ENCODE data around the gene CHAD.

Gene CHAD

DNA sequence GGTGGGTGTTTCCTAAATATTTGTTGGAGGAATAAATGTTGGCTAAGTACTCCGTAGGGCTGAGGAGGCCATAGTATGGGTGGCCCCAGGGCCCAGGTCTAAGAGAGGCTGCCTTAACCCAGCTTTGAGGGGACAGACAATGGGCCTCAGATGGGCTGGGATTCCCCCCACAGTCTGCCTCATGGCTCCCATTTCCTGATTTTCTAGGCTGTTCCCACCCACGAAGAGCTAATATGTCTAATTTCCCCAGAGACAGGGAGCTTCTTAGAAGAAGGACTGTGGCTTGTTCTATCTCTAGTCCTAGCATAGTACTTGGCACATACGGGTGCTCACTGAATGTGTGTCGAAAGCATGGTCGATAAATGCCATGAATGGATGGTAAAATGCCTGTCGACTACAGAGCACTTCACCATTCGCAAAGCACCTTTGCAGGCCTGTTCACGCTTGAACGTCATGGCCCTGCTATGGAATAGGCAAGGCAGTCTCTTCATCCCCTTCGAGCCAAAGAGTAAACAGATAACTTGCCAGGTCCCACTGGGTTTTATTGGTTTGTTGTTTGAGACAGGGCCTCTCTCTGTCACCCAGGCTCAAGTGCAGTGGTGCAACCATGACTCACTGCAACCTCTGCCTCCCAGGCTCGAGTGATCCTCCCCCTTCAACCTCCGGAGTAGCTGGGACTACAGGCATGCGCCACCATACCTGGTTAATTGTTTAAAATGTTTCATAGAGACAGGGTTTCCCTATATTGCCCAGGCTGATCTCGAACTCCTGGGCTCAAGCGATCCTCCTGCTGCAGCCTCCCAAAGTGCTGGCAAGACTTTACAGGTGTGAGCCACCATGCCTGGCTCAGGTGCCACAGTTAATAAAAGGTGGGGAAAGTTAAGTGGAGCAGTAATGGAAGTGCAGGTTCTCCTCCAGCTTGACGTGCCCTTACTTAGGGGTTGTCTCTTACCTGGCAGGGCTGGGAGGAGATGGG lies 9.7 kb downstream of the CHAD start:
- Histone ChIP-seq H3K9ac (ENCODE audit: low read length) (no peak overlapping the region), H4K20me1 (ENCODE audit: low read depth, low read length) (no peaks in the 10 kb centered on the region), H3K27ac (ENCODE audit: low read depth, low read length) (no peak overlapping the region), H3K4me3 (ENCODE audit: insufficient read depth, low read length, poor library complexity, severe bottlenecking) (no peak overlapping the region), H3K27me3 (ENCODE audit: low read length) (no peaks in the 10 kb centered on the region), H3K4me2 (ENCODE audit: low read depth, low read length, poor library complexity, severe bottlenecking) (no peak overlapping the region), H3K36me3 (ENCODE audit: low read length) (no peaks in the 10 kb centered on the region), H2AFZ (ENCODE audit: low read depth, low read length, severe bottlenecking) (no peak overlapping the region), H3K9me3 (ENCODE audit: insufficient read depth, low read length) (no peaks in the 10 kb centered on the region), H3K79me2 (ENCODE audit: insufficient read depth, low read length) (no peaks in the 10 kb centered on the region), H3K9me2 (replicated peaks; ENCODE audit: insufficient read depth, low read length) (no peaks in the 10 kb centered on the region), H3F3A (ENCODE audit: insufficient read depth) (no peaks in the 10 kb centered on the region)
- TF ChIP-seq EZH2phosphoT487 (conservative IDR thresholded peaks at IDR 0.05; ENCODE audit: low read length), result no peak
- TF ChIP-seq, protein P1, sequence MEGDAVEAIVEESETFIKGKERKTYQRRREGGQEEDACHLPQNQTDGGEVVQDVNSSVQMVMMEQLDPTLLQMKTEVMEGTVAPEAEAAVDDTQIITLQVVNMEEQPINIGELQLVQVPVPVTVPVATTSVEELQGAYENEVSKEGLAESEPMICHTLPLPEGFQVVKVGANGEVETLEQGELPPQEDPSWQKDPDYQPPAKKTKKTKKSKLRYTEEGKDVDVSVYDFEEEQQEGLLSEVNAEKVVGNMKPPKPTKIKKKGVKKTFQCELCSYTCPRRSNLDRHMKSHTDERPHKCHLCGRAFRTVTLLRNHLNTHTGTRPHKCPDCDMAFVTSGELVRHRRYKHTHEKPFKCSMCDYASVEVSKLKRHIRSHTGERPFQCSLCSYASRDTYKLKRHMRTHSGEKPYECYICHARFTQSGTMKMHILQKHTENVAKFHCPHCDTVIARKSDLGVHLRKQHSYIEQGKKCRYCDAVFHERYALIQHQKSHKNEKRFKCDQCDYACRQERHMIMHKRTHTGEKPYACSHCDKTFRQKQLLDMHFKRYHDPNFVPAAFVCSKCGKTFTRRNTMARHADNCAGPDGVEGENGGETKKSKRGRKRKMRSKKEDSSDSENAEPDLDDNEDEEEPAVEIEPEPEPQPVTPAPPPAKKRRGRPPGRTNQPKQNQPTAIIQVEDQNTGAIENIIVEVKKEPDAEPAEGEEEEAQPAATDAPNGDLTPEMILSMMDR (IDR thresholded peaks at IDR 0.05; ENCODE audit: insufficient read depth, low read length, poor library complexity, severe bottlenecking), result no peak

DNA sequence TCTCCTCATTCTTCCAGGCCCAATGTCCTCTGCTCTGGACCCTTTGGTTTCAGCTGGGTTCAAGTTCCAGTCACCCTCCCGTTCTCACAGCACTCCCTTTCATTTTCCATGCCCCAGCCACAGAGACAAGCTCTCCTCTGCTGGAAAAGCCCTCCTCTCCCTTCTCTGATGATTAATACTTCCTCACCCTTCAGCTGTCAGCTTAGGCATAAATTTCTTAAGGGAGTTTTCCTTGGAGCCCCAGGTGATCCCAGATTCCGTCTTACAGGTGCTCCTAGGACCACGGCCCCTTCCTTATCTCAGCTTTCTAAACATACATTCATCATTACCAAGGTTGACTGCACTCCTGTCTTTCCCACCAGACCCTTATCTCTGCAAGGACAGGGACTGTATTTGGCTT lies 10.4 kb downstream of the CHAD start:
- Histone ChIP-seq H3K4me3 (ENCODE audit: insufficient read depth, low read length, poor library complexity, severe bottlenecking) (no peak overlapping the region), H3K9ac (ENCODE audit: low read length) (no peak overlapping the region), H2AFZ (ENCODE audit: low read depth, low read length, severe bottlenecking) (no peak overlapping the region), H3K9me2 (replicated peaks; ENCODE audit: insufficient read depth, low read length) (no peaks in the 10 kb centered on the region), H4K20me1 (ENCODE audit: low read depth, low read length) (no peaks in the 10 kb centered on the region), H3K9me3 (ENCODE audit: insufficient read depth, low read length) (no peaks in the 10 kb centered on the region), H3K36me3 (ENCODE audit: low read length) (no peaks in the 10 kb centered on the region), H3K27ac (ENCODE audit: low read depth, low read length) (no peak overlapping the region), H3K4me2 (ENCODE audit: low read depth, low read length, poor library complexity, severe bottlenecking) (no peak overlapping the region), H3F3A (ENCODE audit: insufficient read depth) (no peaks in the 10 kb centered on the region), H3K27me3 (ENCODE audit: low read length) (no peaks in the 10 kb centered on the region), H3K79me2 (ENCODE audit: insufficient read depth, low read length) (no peaks in the 10 kb centered on the region)
- TF ChIP-seq EZH2phosphoT487 (conservative IDR thresholded peaks at IDR 0.05; ENCODE audit: low read length), result no peak
- TF ChIP-seq, protein P1 (IDR thresholded peaks at IDR 0.05; ENCODE audit: insufficient read depth, low read length, poor library complexity, severe bottlenecking), result no peak

GRCh38 chr17:50457621-50458020 lies 11.1 kb downstream of the CHAD start:
- H3K4me2 ChIP-seq (ENCODE audit: low read depth, low read length, poor library complexity, severe bottlenecking), result no peak overlapping the region

More at GRCh38 chr17:50457621-50458020, 11.1 kb downstream of the CHAD start:
- no peak overlapping the region for H3K27ac ChIP-seq (ENCODE audit: low read depth, low read length)
- no peak overlapping the region for H2AFZ ChIP-seq (ENCODE audit: low read depth, low read length, severe bottlenecking)
- no peaks in the 10 kb centered on the region for H3K79me2 ChIP-seq (ENCODE audit: insufficient read depth, low read length)
- TF ChIP-seq, protein P1 (IDR thresholded peaks at IDR 0.05; ENCODE audit: insufficient read depth, low read length, poor library complexity, severe bottlenecking), result no peak
- no peak for TF ChIP-seq EZH2phosphoT487 (conservative IDR thresholded peaks at IDR 0.05; ENCODE audit: low read length)
- H3K9ac ChIP-seq (ENCODE audit: low read length), result no peak overlapping the region
- no peak overlapping the region for H3K4me3 ChIP-seq (ENCODE audit: insufficient read depth, low read length, poor library complexity, severe bottlenecking)
- no peaks in the 10 kb centered on the region for H4K20me1 ChIP-seq (ENCODE audit: low read depth, low read length)
- H3K9me2 ChIP-seq (replicated peaks; ENCODE audit: insufficient read depth, low read length), result no peaks in the 10 kb centered on the region
- no peaks in the 10 kb centered on the region for H3K9me3 ChIP-seq (ENCODE audit: insufficient read depth, low read length)
- H3K36me3 ChIP-seq (ENCODE audit: low read length), result no peaks in the 10 kb centered on the region
- no peaks in the 10 kb centered on the region for H3F3A ChIP-seq (ENCODE audit: insufficient read depth)
- H3K27me3 ChIP-seq (ENCODE audit: low read length), result no peaks in the 10 kb centered on the region

All from SU-DHL-6 (cell line).